ENCODE data around the gene USP33.
"Not testable (repeated sequence)": the region's sequence is repeated elsewhere in the genome, so short reads cannot be mapped to it uniquely, and the experiment has no call there.

USP33 gene

DNA sequence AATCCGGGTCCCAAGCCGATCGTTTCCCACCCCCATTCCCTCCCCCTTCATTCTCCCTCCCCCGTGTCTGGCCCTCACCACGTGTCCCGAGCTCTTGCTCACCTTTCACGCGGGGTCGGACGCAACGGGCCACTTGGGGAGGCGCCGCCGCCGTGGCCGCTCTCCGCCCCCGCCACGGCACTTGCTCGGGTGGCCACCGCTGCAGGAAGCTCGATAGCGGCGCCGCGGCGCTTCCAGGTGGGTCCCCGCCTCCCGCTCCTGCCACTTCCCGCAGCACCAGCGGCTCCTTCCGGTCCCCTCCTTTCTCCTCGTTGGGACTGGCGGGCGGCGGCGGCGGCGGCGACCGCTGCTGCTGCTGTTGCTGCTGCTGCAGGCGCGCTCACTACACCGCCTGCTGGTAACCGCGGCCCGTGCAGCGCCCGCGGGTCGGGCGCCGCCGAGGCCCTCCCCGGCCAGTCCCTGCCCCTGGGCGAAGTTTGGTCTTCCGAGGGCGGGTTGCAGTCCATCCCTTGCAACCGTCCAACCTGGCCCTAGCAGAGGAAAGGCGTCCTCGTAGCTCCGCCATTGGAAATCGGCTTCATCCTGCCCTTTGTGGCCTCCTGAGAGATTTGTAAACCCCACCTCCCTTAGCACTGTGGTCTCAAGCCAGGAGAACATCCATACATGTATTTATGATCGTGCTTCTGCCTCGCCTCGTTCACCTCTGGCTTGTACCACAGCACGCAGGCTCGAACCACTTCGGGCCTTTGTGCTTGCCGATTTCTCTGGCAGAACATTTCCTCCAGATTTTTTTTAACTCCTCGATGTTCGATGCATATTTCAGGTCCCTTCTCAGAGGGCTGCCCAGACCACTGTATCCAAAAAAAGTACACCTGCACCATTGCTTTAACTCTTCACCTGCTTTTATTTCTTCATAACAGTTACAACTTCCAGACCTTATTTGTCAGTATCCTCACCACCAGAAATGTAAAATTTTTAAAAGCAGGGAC, 76.2 kb downstream of the USP33 start:
- TF ChIP-seq, protein P1, sequence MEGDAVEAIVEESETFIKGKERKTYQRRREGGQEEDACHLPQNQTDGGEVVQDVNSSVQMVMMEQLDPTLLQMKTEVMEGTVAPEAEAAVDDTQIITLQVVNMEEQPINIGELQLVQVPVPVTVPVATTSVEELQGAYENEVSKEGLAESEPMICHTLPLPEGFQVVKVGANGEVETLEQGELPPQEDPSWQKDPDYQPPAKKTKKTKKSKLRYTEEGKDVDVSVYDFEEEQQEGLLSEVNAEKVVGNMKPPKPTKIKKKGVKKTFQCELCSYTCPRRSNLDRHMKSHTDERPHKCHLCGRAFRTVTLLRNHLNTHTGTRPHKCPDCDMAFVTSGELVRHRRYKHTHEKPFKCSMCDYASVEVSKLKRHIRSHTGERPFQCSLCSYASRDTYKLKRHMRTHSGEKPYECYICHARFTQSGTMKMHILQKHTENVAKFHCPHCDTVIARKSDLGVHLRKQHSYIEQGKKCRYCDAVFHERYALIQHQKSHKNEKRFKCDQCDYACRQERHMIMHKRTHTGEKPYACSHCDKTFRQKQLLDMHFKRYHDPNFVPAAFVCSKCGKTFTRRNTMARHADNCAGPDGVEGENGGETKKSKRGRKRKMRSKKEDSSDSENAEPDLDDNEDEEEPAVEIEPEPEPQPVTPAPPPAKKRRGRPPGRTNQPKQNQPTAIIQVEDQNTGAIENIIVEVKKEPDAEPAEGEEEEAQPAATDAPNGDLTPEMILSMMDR (IDR thresholded peaks at IDR 0.05; ENCODE audit: low read depth, low read length, missing control alignments) = peak; percentile 80
- DNase-seq (ENCODE audit: low read depth) = peak; percentile 67

DNA sequence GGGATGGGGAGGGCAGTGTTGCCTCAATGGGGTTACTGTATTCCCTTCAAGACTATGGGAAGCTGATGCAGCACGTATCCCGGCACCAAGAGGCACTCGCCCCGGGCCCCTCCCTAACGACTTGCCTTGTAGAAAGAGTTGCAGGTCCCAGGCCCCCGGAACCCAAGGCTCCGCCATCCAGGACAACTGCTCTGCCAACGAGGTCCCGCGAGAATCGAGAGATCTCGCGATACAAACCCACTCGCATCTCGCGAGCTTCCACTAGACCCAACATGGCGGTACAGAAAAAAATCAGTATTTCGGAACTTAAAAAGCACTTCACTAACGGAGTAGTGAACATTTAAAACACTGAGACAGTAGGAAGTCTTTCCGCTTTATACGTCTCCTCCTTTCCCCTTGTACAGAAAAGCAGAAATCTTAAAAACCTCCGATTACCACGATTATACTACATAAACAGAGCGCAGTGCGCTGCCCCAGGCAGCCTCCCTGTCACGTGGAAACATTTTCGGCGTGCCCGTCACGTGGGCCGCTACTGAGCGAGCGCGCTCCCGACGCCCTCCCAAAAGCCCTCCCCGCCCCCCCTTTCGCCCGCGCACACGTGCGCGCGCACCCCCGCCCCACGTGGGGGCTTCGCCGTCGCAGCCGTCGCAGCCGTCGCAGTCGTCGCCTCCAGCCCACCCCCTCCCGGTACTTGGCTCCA, 77.0 kb downstream of the USP33 start, which contains the start of gene ZZZ3:
TSS of gene ZZZ3 (minus strand) at position 199 of the 700 bp plus-strand sequence. CDS start 49,304 bp downstream, outside the sequence.
- peak; percentile 87 for DNase-seq (ENCODE audit: low read depth)
- H3K4me3 ChIP-seq (ENCODE audit: low read depth, low read length) = peak within 1 kb of the TSS; percentile 86
- TF ChIP-seq, protein P1 (IDR thresholded peaks at IDR 0.05; ENCODE audit: low read depth, low read length, missing control alignments) = no peak

More for the DNA sequence above, 76.2 kb downstream of the USP33 start:
- H3K4me3 ChIP-seq (ENCODE audit: low read depth, low read length) = peak overlapping the region; percentile 86

DNA sequence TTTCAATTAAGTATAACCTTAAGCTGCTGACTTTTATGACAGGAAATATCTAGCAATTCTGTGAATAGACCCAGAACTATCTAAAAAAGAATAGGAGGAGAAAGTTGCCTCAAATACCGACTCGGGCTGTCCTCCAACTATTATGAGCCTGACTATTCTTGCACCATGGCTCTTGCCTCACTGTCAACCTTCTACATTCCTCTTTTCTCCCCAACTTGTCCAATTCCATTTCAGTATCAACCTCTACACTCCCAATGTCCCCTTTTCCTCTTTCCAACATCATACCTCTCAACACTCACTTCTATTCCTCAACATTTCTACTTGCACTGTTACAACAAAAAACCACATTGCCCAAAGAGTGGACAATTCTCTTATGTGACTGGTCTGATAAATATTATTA, 79.5 kb downstream of the USP33 start:
- no peak for DNase-seq (ENCODE audit: low read depth)
- TF ChIP-seq, protein P1 (IDR thresholded peaks at IDR 0.05; ENCODE audit: low read depth, low read length, missing control alignments) = no peak
- H3K4me3 ChIP-seq (ENCODE audit: low read depth, low read length) = no peak overlapping the region; the same call in 1 of the 2 replicates

DNA sequence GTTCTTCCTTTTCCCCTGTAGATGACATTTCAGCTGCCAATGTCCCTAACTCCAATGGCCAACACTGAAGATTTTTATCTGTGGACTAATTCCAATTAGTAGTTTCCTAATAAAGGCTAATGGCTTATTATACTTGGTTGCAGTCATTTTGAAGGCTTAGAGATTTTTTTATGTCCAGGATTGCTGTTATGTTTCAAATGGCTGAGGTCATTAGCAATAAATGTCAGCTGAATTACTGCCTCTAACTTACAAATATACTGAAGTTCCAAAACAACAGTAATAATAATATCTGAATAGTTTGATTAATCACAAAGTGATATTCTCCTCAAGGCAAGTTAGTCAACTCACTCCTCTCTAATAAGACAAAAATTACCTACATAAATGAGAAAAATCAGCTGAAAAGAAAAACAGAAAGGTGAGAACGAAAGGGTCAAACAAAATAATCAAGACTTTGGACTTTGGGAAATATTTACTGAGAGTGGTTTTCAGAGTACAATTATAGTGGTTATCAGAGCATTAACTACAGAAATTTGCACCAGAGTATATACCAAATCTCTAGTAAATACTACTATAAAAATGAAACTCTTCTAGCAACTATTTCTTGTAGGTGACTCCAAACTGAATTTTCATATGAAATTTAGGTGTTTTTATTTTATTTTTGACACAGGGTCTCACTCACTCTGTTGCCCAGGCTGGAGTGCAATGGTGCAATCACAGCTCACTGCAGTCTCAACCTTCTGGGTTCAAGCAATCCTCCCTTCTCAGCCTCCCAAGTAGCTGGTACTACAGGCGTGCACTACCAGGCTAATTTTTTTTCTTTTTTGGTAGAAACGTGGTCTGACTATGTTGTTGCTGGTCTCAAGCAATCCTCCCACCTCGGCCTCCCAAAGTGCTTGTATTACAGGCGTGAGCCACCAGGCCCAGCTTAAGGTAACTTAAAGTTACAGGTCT, 80.7 kb downstream of the USP33 start:
- no peak overlapping the region for H3K4me3 ChIP-seq (ENCODE audit: low read depth, low read length)
- TF ChIP-seq, protein P1 (IDR thresholded peaks at IDR 0.05; ENCODE audit: low read depth, low read length, missing control alignments) = no peak
- DNase-seq (ENCODE audit: low read depth) = no peak

DNA sequence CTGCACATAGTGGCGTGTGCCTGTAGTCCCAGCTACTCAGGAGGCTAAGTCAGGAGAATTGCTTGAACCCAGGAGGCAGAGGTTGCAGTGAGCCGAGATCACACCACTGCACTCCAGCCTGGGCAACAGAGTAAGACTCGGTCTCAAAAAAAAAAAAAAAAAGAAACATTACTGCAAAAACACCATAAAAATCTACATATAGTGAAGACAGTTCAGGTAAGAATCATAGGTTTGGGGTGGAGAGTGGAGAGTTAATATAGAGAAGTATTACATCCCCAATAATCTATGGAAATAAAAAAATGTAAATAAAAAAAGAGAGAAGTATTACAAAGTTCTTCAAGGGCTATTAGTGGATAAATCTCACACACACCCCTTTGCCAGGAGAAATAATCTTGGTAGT, 84.8 kb downstream of the USP33 start:
- H3K4me3 ChIP-seq (ENCODE audit: low read depth, low read length); DNase-seq (ENCODE audit: low read depth): not testable (repeated sequence)

DNA sequence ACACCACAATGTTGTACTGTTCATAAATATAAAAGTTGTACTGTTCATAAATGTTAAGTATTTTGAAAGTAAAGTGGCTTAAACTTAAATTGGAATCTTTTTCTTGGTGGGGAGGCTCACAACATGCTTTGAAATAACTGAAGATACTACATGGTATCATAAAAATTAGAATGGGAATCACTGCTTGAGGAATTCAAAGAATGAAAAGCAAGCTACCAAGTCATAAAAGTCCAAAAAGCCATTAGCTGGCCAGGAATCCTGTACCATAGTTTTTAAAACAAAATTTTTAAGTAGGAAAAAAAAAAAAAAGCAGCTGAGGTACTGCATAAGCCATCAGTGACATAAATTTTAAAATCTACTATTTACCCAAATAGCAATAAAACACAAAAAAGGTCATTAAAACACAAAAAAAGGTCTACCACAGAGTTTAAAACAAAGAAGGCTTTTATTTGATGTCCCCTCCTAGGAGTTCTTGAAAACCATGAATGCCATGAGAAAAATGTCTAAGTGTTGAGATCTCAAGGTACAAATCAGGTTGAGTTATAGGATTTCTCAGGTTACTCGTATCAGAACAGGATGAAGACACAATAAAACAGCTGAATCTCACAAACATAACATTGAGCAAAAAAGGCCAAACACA, 85.8 kb downstream of the USP33 start:
- H3K4me3 ChIP-seq (ENCODE audit: low read depth, low read length) = no peak overlapping the region
- TF ChIP-seq, protein P1 (IDR thresholded peaks at IDR 0.05; ENCODE audit: low read depth, low read length, missing control alignments) = no peak
- no peak for DNase-seq (ENCODE audit: low read depth)
